Smooth muscle cell (in vitro differentiated cells): Measurements from ENCODE around the gene BRD1. TPM values are rescaled to one million over a fixed set of nuclear protein-coding genes. Genes with fewer than 3 reads are reported as not detected.

ENCODE experiments used
- DNase-seq: peaks from one replicate; lab custom pipeline; 2025; ENCODE audit not compliant: unreplicated experiment; lab: John Stamatoyannopoulos, UW
- H2AFZ ChIP-seq: fragments of 200-600 bp; sonication (generic); 2 replicates; pipeline ENCODE4 v1.6.0; 2016; ENCODE audit warnings: antibody characterized with exemption, low read depth, mild to moderate bottlenecking
- H3F3A ChIP-seq: fragments of 200-600 bp; sonication (generic); 2 replicates; pipeline ENCODE4 v1.6.0; 2017; ENCODE audit warnings: antibody characterized with exemption, low read depth
- H3K27ac ChIP-seq: fragments of 200-600 bp; sonication (generic); 2 replicates; pipeline ENCODE4 v1.5.1; 2016; ENCODE audit warnings: low read depth, mild to moderate bottlenecking
- H3K27me3 ChIP-seq: fragments of 200-600 bp; sonication (generic); 2 replicates; pipeline ENCODE4 v1.6.1; 2016; ENCODE audit warnings: low read depth, mild to moderate bottlenecking
- H3K36me3 ChIP-seq: fragments of 200-600 bp; sonication (generic); 2 replicates; pipeline ENCODE4 v1.5.1; 2016; ENCODE audit warnings: low read depth
- H3K4me1 ChIP-seq: fragments of 200-600 bp; sonication (generic); 2 replicates; pipeline ENCODE4 v1.5.1; 2016; ENCODE audit warnings: low read depth
- H3K4me2 ChIP-seq: fragments of 200-600 bp; sonication (generic); 2 replicates; pipeline ENCODE4 v1.6.0; 2016; ENCODE audit warnings: mild to moderate bottlenecking
- H3K4me3 ChIP-seq: fragments of 200-600 bp; sonication (generic); 2 replicates; pipeline ENCODE4 v1.5.1; 2016; ENCODE audit warnings: mild to moderate bottlenecking
- H3K79me2 ChIP-seq: fragments of 200-600 bp; sonication (generic); 2 replicates; pipeline ENCODE4 v1.6.0; 2016; ENCODE audit warnings: low read depth, mild to moderate bottlenecking
- H3K9ac ChIP-seq: fragments of 200-600 bp; sonication (generic); 2 replicates; pipeline ENCODE4 v1.6.0; 2016; ENCODE audit warnings: low read depth
- H3K9me3 ChIP-seq: fragments of 200-600 bp; sonication (generic); replicated peaks from 2 replicates; pipeline ENCODE4 v1.5.1; 2016; ENCODE audit warnings: low read depth
- H4K20me1 ChIP-seq: fragments of 200-600 bp; sonication (generic); 2 replicates; pipeline ENCODE4 v1.6.0; 2016; ENCODE audit warnings: low read depth
- CTCF ChIP-seq: fragments of 200-600 bp; sonication (generic); IDR thresholded peaks from 2 replicates; pipeline ENCODE4 v1.5.1; 2017; ENCODE audit warnings: borderline replicate concordance, mild to moderate bottlenecking, antibody characterized with exemption; ENCODE audit not compliant: insufficient read depth, poor library complexity, severe bottlenecking
- WGBS: methylation state at CpG from one replicate; pipeline ENCODE4 v1.1.7; 2016; ENCODE audit warnings: low lambda C conversion rate; 5-methylcytosine and 5-hydroxymethylcytosine counted together
- polyA plus RNA-seq: library from polyadenylated mRNA; unstranded; fragments of >200 nt; fragmentation: Nextera tagmentation; extraction: Ambion mirVana; gene quantifications from 2 replicates; pipeline ENCODE4 v1.2.1, GENCODE V29; 2016
- total RNA-seq: library from RNA; depleted of rRNA; stranded (reverse); fragments of >200 nt; gene quantifications from 2 replicates; pipeline ENCODE4 v1.2.3, GENCODE V29; 2014

Gene BRD1
- total and polyA plus RNA-seq, 2 experiments from 2014 or later = 15.0 to 20.5 TPM

GRCh38 chr22:49774499-49775151 lies 53.0 kb downstream of the BRD1 start:
- H3K9ac ChIP-seq = no peak overlapping the region
- no peak for DNase-seq
- no peaks in the 10 kb centered on the region for H3K9me3 ChIP-seq
- no peaks in the 10 kb centered on the region for H3K27me3 ChIP-seq
- no peak overlapping the region for H3K27ac ChIP-seq
- peaks cover 3% of the 10 kb centered on the region for H3K36me3 ChIP-seq
- no peak overlapping the region for H3K4me3 ChIP-seq
- peaks cover 13% of the 10 kb centered on the region for H3K79me2 ChIP-seq
- 93% methylated on average over 21 of the region's 21 CpGs for WGBS
- peaks cover 4% of the 10 kb centered on the region for H3F3A ChIP-seq
- peaks cover 75% of the 10 kb centered on the region for H4K20me1 ChIP-seq
- H3K4me1 ChIP-seq = no peaks in the 10 kb centered on the region
- H2AFZ ChIP-seq = no peak overlapping the region
- H3K4me2 ChIP-seq = no peak overlapping the region
- TF ChIP-seq CTCF = no peak

GRCh38 chr22:49774046-49774445 lies 53.6 kb downstream of the BRD1 start:
- H3K79me2 ChIP-seq = peaks cover 7% of the 10 kb centered on the region
- peaks cover 4% of the 10 kb centered on the region for H3F3A ChIP-seq
- H2AFZ ChIP-seq = no peak overlapping the region
- no peaks in the 10 kb centered on the region for H3K4me1 ChIP-seq
- H3K27me3 ChIP-seq = no peaks in the 10 kb centered on the region
- 98% methylated on average over 21 of the region's 21 CpGs for WGBS
- peaks cover 69% of the 10 kb centered on the region for H4K20me1 ChIP-seq
- peaks cover 3% of the 10 kb centered on the region for H3K36me3 ChIP-seq
- no peak for DNase-seq
- H3K27ac ChIP-seq = no peak overlapping the region
- H3K9ac ChIP-seq = no peak overlapping the region
- no peak overlapping the region for H3K4me2 ChIP-seq
- TF ChIP-seq CTCF = no peak
- no peaks in the 10 kb centered on the region for H3K9me3 ChIP-seq
- H3K4me3 ChIP-seq = no peak overlapping the region

GRCh38 chr22:49773531-49773930 lies 54.1 kb downstream of the BRD1 start:
- Histone ChIP-seq H3K36me3 (peaks cover 3% of the 10 kb centered on the region), H3K79me2 (peaks cover 5% of the 10 kb centered on the region), H3K27ac (no peak overlapping the region), H3K27me3 (no peaks in the 10 kb centered on the region), H3K9ac (no peak overlapping the region), H3K4me2 (no peak overlapping the region), H4K20me1 (peaks cover 65% of the 10 kb centered on the region), H3F3A (peaks cover 4% of the 10 kb centered on the region), H2AFZ (no peak overlapping the region), H3K4me3 (no peak overlapping the region), H3K9me3 (no peaks in the 10 kb centered on the region), H3K4me1 (no peaks in the 10 kb centered on the region)
- TF ChIP-seq CTCF = no peak
- DNase-seq = no peak
- WGBS = 95% methylated on average over 11 of the region's 11 CpGs

GRCh38 chr22:49772692-49773091 lies 55.0 kb downstream of the BRD1 start:
- H3K4me1 ChIP-seq = no peaks in the 10 kb centered on the region
- no peak overlapping the region for H3K4me2 ChIP-seq
- DNase-seq = no peak
- 89% methylated on average over 16 of the region's 16 CpGs for WGBS
- peaks cover under 1% of the 10 kb centered on the region for H3K79me2 ChIP-seq
- no peak overlapping the region for H3K4me3 ChIP-seq
- no peaks in the 10 kb centered on the region for H3K27me3 ChIP-seq
- peaks cover 3% of the 10 kb centered on the region for H3K36me3 ChIP-seq
- H2AFZ ChIP-seq = no peak overlapping the region
- H3K9ac ChIP-seq = no peak overlapping the region
- peaks cover 4% of the 10 kb centered on the region for H3F3A ChIP-seq
- no peak overlapping the region for H3K27ac ChIP-seq
- no peaks in the 10 kb centered on the region for H3K9me3 ChIP-seq
- TF ChIP-seq CTCF = no peak
- peaks cover 57% of the 10 kb centered on the region for H4K20me1 ChIP-seq
